ENCODE results near the gene CERS3. TPM values are rescaled to one million over a fixed set of nuclear protein-coding genes. Genes with fewer than 3 reads are reported as not detected.

Gene CERS3
- 10 to 100 TPM; 13.4 to 17.8 TPM for total RNA-seq
- polyA plus RNA-seq (ENCODE audit: insufficient read depth, low read depth, low replicate concordance): 48.6 TPM
- long read RNA-seq, donor 1: 0 reads
- long read RNA-seq, donor 2: 0 reads

DNA sequence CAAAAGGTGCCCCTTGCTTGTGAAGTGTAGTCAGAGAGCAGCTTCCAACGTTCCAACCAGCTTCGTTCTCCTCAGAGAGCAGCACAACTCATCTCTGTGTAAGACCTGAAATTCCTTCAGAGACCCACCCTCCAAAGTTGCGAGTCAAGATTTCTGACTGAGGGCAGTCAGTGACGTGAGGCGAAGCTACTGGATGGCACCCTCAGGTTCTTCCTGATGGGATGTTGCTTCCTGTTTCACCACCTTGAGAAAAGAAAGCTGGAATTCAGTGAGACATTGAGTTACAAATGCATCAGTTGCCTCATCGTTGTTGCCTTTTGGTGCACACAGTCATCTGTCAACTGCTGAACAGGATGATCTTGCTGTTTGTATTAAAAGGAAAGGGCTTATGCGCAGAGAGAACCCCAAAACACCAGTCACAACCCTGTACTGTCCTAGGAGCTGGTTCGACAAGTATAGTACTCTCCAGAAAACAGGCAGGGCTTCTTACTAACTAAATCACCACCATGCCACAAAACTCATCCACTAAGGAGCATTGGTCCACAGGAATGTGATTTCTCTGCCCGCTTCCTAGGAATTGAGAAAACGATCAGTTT lies at the start of gene CERS3:
Gene CERS3, minus strand, starts transcription at position 118 of the 596 bp plus-strand sequence. CDS start 27,101 bp downstream, outside the sequence.
- Histone ChIP-seq H3K36me3 (ENCODE audit: low read depth, missing control alignments) (no peaks in the 10 kb centered on the region), H3K27ac (no peak within 1 kb of the TSS), H3K9me3 (no peaks in the 10 kb centered on the region), H3K4me3 (no peak within 1 kb of the TSS), H3K27me3 (no peaks in the 10 kb centered on the region), H3K4me1 (no peaks in the 10 kb centered on the region)
- no peak for DNase-seq
- intact Hi-C loops (cut with DNase I; ENCODE audit: low total_unique reads): no loop called here
- WGBS, 2 donors: 86 to 88% methylated on average over 10 of the region's 10 CpGs
- no peak for TF ChIP-seq POLR2A (IDR thresholded peaks at IDR 0.05)
- TF ChIP-seq, protein P1, sequence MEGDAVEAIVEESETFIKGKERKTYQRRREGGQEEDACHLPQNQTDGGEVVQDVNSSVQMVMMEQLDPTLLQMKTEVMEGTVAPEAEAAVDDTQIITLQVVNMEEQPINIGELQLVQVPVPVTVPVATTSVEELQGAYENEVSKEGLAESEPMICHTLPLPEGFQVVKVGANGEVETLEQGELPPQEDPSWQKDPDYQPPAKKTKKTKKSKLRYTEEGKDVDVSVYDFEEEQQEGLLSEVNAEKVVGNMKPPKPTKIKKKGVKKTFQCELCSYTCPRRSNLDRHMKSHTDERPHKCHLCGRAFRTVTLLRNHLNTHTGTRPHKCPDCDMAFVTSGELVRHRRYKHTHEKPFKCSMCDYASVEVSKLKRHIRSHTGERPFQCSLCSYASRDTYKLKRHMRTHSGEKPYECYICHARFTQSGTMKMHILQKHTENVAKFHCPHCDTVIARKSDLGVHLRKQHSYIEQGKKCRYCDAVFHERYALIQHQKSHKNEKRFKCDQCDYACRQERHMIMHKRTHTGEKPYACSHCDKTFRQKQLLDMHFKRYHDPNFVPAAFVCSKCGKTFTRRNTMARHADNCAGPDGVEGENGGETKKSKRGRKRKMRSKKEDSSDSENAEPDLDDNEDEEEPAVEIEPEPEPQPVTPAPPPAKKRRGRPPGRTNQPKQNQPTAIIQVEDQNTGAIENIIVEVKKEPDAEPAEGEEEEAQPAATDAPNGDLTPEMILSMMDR (IDR thresholded peaks at IDR 0.05): no peak

DNA sequence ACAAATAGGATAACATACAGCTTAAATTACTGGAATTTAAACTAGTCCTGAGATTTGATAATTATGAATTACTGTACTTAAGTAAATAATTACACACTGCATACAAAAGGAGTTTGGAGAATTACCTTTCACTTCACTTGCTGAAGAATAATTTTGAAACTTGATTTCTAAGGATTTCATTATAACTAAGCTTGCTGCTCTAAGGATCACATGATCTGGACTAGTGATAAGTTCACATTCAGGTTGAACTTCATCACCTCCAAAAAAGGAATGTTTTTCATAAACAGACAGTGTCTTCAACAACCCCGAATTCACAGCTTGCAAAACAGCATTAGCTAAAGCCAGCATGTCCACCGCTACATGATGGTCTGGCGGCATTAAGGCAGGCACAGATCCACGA lies 44.8 kb upstream of the CERS3 start:
- 94 to 96% methylated on average over 4 of the region's 4 CpGs for WGBS, 2 donors
- no peaks in the 10 kb centered on the region for H3K4me1 ChIP-seq
- no peak overlapping the region for H3K4me3 ChIP-seq
- H3K9me3 ChIP-seq: no peaks in the 10 kb centered on the region
- H3K36me3 ChIP-seq (ENCODE audit: low read depth, missing control alignments): no peaks in the 10 kb centered on the region
- intact Hi-C loops (cut with DNase I; ENCODE audit: low total_unique reads): loop anchor here (10.0 kb wide), 1 partner anchor 229 kb away; the partner anchor contains the start of gene ADAMTS17
- DNase-seq: no peak
- no peaks in the 10 kb centered on the region for H3K27me3 ChIP-seq
- TF ChIP-seq POLR2A (IDR thresholded peaks at IDR 0.05): no peak
- TF ChIP-seq, protein P1 (IDR thresholded peaks at IDR 0.05): no peak
- H3K27ac ChIP-seq: no peak overlapping the region

DNA sequence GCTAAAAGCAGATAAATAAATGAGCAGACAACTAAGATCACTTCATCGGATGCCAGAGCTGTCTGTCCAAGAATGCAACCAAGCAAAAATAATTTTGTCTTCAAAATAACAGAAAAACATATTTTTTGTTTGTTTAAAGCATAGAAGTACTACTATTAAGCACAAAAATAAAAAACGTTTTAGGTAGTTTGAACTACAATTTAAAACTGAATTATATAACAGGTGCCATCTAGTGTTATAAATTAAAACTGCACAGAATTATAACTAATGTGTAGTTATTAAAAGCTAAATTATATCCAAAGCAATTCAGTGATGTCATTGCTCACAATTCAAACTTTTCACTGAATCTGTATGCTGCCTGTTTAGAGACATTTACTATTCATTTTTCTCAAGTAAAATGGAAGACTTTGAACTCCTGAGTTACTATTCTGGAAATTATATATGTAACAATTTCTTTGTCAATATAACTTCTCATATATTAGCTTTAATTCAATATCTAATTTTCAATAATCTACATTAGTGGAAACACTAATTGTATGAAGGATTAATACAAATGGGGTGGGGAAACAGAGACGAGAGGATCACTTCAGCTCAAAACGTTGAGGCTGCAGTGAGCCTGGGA lies 43.7 kb upstream of the CERS3 start:
- no peak for DNase-seq
- WGBS, 2 donors: 71 to 72% methylated on average over 4 of the region's 4 CpGs
- intact Hi-C loops (cut with DNase I; ENCODE audit: low total_unique reads): loop anchor here (10.0 kb wide), 1 partner anchor 228 kb away; the partner anchor contains the start of gene ADAMTS17
- no peak overlapping the region for H3K4me3 ChIP-seq
- H3K27me3 ChIP-seq: no peaks in the 10 kb centered on the region
- TF ChIP-seq POLR2A (IDR thresholded peaks at IDR 0.05): no peak
- TF ChIP-seq, protein P1 (IDR thresholded peaks at IDR 0.05): peak; percentile 15 to 60 (median 26)
- no peaks in the 10 kb centered on the region for H3K36me3 ChIP-seq (ENCODE audit: low read depth, missing control alignments)
- H3K9me3 ChIP-seq: no peaks in the 10 kb centered on the region
- H3K27ac ChIP-seq: no peak overlapping the region
- no peaks in the 10 kb centered on the region for H3K4me1 ChIP-seq

DNA sequence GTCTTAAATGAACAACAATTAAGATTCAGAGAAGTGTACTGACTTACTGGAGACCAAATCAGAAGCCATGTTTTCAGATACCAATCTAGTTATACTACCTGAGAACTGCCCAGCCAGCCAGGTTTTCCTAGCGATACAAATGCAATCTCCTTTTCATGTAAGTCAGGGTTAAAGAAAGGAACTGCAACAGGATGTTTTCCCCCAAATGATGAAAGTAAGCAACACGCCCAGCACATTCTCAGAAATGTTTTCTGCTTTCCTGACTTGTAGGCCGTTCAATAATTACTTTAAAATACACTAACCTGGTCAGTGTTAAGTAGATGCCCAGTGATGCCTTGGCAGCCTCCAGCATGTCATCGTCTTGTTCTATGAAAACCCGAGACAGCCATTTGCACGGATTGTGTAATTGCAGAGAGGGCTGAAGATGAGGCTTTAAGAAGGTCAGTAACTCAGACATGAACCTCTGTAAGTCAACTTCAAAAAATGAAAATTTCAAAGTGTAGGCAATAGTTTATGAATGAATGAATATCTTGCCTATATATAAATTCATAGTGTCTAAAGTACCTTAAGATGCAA lies 42.9 kb upstream of the CERS3 start:
- DNase-seq: no peak
- Histone ChIP-seq H3K9me3 (no peaks in the 10 kb centered on the region), H3K4me3 (no peak overlapping the region), H3K36me3 (ENCODE audit: low read depth, missing control alignments) (no peaks in the 10 kb centered on the region), H3K27ac (no peak overlapping the region), H3K4me1 (no peaks in the 10 kb centered on the region), H3K27me3 (no peaks in the 10 kb centered on the region)
- no peak for TF ChIP-seq POLR2A (IDR thresholded peaks at IDR 0.05)
- TF ChIP-seq, protein P1 (IDR thresholded peaks at IDR 0.05): no peak
- intact Hi-C loops (cut with DNase I; ENCODE audit: low total_unique reads): loop anchor here (10.0 kb wide), 1 partner anchor 227 kb away; the partner anchor contains the start of gene ADAMTS17
- WGBS, 2 donors: 83 to 89% methylated on average over 6 of the region's 6 CpGs
